GM12878 (cell line): Measurements from ENCODE around the gene ARPP21. TPM values are rescaled to one million over a fixed set of nuclear protein-coding genes. Genes with fewer than 3 reads are reported as not detected.

ENCODE experiments used
- ATAC-seq: fragments of 200-7000 bp; cut with Tn5 transposase; 3 replicates; pipeline ENCODE4 v1.9.1; 2020; ENCODE audit warnings: mild to moderate bottlenecking, moderate library complexity
- BruUV-seq: library from RNA; stranded (reverse); fragments of 400-500 nt; replicated peaks from 2 replicates; lab custom pipeline; 2021; lab: Mats Ljungman, UMichigan
- CTCF ChIA-PET: fragments of 300-600 bp; sonication (Branson Sonifier 250); formaldehyde crosslinking; extraction: SDS; loops from one replicate; lab custom pipeline; 2021; ENCODE audit warnings: inconsistent platforms; lab: Yijun Ruan, JAX
- POLR2A ChIA-PET: fragments of 350-600 bp; formaldehyde crosslinking; extraction: SDS; loops from one replicate; lab custom pipeline; 2021; ENCODE audit warnings: inconsistent platforms; lab: Charles Lee
- RAD21 ChIA-PET: fragments of 300-600 bp; sonication (Branson Sonifier 250); formaldehyde crosslinking; loops from one replicate; lab custom pipeline; 2023; ENCODE audit warnings: antibody characterized with exemption; ENCODE audit not compliant: unreplicated experiment; lab: Charles Lee
- SMC1A ChIA-PET: fragments of 300-600 bp; sonication (Branson Sonifier 250); formaldehyde crosslinking; loops from one replicate; lab custom pipeline; 2023; ENCODE audit not compliant: unreplicated experiment, uncharacterized antibody; lab: Charles Lee
- DNase-seq: peaks from one replicate; pipeline ENCODE4 v3.0.0-alpha.2; 2011; ENCODE audit warnings: low read depth, low spot score
- FAIRE-seq: peaks from 3 replicates; lab custom pipeline; 2011; peaks lifted over from hg19 to GRCh38; lab: Jason Lieb, UNC
- H2AFZ ChIP-seq: 2 replicates; pipeline ENCODE4 v1.6.0; 2011; ENCODE audit warnings: low read depth, low read length, control low read depth; ENCODE audit not compliant: control insufficient read depth
- H3K27ac ChIP-seq: 2 replicates; pipeline ENCODE4 v1.5.1; 2011; ENCODE audit warnings: control low read depth; ENCODE audit not compliant: control insufficient read depth, insufficient read depth
- H3K27me3 ChIP-seq, 2 experiments: replicated peaks in 1 of 2; 2 replicates each; pipeline versions ENCODE4 v1.6.0 to v1.6.1; 2011; ENCODE audit warnings: low read length in 1 of 2; ENCODE audit not compliant: control insufficient read depth in 2 of 2, insufficient read depth in 2 of 2
- H3K36me3 ChIP-seq, 2 experiments: 2 replicates each; pipeline ENCODE4 v1.5.1; 2011; ENCODE audit warnings: low read length in 1 of 2; ENCODE audit not compliant: control insufficient read depth in 2 of 2, insufficient read depth in 2 of 2
- H3K4me1 ChIP-seq: 2 replicates; pipeline ENCODE4 v1.6.1; 2011; ENCODE audit warnings: mild to moderate bottlenecking, low read length, moderate library complexity, mixed read lengths; ENCODE audit not compliant: control insufficient read depth, insufficient read depth
- H3K4me2 ChIP-seq: 2 replicates; pipeline ENCODE4 v1.6.0; 2011; ENCODE audit warnings: control low read depth; ENCODE audit not compliant: control insufficient read depth, insufficient read depth
- H3K4me3 ChIP-seq: fragments of 200-600 bp; sonication (generic); 2 replicates; pipeline ENCODE4 v1.5.1; 2016
- H3K79me2 ChIP-seq: 2 replicates; pipeline ENCODE4 v1.6.0; 2011; ENCODE audit warnings: low read length; ENCODE audit not compliant: control insufficient read depth, insufficient read depth
- H3K9ac ChIP-seq: 2 replicates; pipeline ENCODE4 v1.8.0; 2011; ENCODE audit warnings: low read length, control low read depth, mixed read lengths; ENCODE audit not compliant: control insufficient read depth, insufficient read depth
- H3K9me3 ChIP-seq: replicated peaks from 3 replicates; pipeline ENCODE4 v1.5.1; 2011; ENCODE audit warnings: mild to moderate bottlenecking, low read length; ENCODE audit not compliant: control insufficient read depth, insufficient read depth
- H4K20me1 ChIP-seq: 2 replicates; pipeline ENCODE4 v1.6.0; 2011; ENCODE audit not compliant: control insufficient read depth, insufficient read depth
- CEBPB ChIP-seq, 2 experiments: fragments of 150-350 bp in 1 of 2; IDR thresholded peaks; 2 replicates each; pipeline ENCODE4 v1.6.1; 2012 to 2014; ENCODE audit warnings: low read depth in 2 of 2, low read length in 2 of 2, borderline replicate concordance in 1 of 2, inconsistent platforms in 1 of 2
- CHD1 ChIP-seq: IDR thresholded peaks from 2 replicates; pipeline ENCODE4 v1.6.1; 2012; ENCODE audit warnings: low read depth, low read length, improper control_type of control experiment
- EED ChIP-seq: sonication (generic); IDR thresholded peaks from 2 replicates; pipeline ENCODE4 v1.6.1; 2016; ENCODE audit warnings: antibody characterized with exemption, low read depth
- EGR1 ChIP-seq, 2 experiments: IDR thresholded peaks; 1 replicate in 1 of 2; 2 replicates in 1 of 2; pipeline ENCODE4 v1.6.1; 2011 to 2012; ENCODE audit warnings: low read depth in 2 of 2, low read length in 2 of 2, borderline replicate concordance in 1 of 2, mild to moderate bottlenecking in 1 of 2, moderate library complexity in 1 of 2
- IRF4 ChIP-seq: IDR thresholded peaks from 2 replicates; pipeline ENCODE4 v1.6.1; 2011; ENCODE audit warnings: low read depth, low read length
- JUNB ChIP-seq: IDR thresholded peaks from 2 replicates; pipeline ENCODE4 v1.6.1; 2016; ENCODE audit warnings: antibody characterized with exemption, mild to moderate bottlenecking
- JUND ChIP-seq: IDR thresholded peaks from 2 replicates; pipeline ENCODE4 v1.6.1; 2012; ENCODE audit warnings: low read depth, mild to moderate bottlenecking, low read length, improper control_type of control experiment, moderate library complexity
- MLLT1 ChIP-seq: fragments of 450-650 bp; IDR thresholded peaks from 2 replicates; pipeline ENCODE4 v1.6.1; 2016; ENCODE audit warnings: mild to moderate bottlenecking
- RELA ChIP-seq: fragments of 450-650 bp; IDR thresholded peaks from 2 replicates; pipeline ENCODE4 v1.8.0; 2014; ENCODE audit warnings: borderline replicate concordance; ENCODE audit not compliant: partially characterized antibody
- WRNIP1 ChIP-seq: IDR thresholded peaks from 2 replicates; pipeline ENCODE4 v1.6.1; 2011; ENCODE audit warnings: low read depth, low read length, improper control_type of control experiment, borderline replicate concordance
- ZBED1 ChIP-seq: IDR thresholded peaks from 2 replicates; pipeline ENCODE4 v1.6.1; 2016; ENCODE audit warnings: borderline replicate concordance
- ZNF384 ChIP-seq: IDR thresholded peaks from 2 replicates; pipeline ENCODE4 v1.6.1; 2012; ENCODE audit warnings: low read depth, mild to moderate bottlenecking, low read length, improper control_type of control experiment, borderline replicate concordance
- WGBS: methylation state at CpG from one replicate; pipeline ENCODE4 v1.1.6; 2016; ENCODE audit warnings: low lambda C conversion rate; ENCODE audit not compliant: insufficient replicate concordance, insufficient coverage; ENCODE audit errors: missing lambda C conversion rate; 5-methylcytosine and 5-hydroxymethylcytosine counted together
- in situ Hi-C: fragments of 300-500 bp; cut with MboI; formaldehyde crosslinking; loops from 9 replicates; pipeline ENCODE4 v1.14.3; 2018; ENCODE audit warnings: mixed read lengths
- intact Hi-C: fragments of 100-400 bp; cut with micrococcal nuclease; formaldehyde crosslinking; loops from one replicate; pipeline ENCODE4 v1.14.2; 2022; ENCODE audit not compliant: unreplicated experiment
- polyA plus RNA-seq, 11 experiments: library from polyadenylated mRNA; depleted of rRNA in 4 of 11; unstranded in 6 of 11; stranded (reverse) in 5 of 11; fragments of >200 nt; fragmentation: Nextera tagmentation in 4 of 11; fragmentation: Illumina TruSeq in 1 of 11; extraction: Ambion mirVana in 4 of 11; extraction: Trizol in 1 of 11; gene quantifications; 1 replicate in 1 of 11; 2 replicates in 10 of 11; pipeline versions ENCODE4 v1.2.1 to v1.2.3, GENCODE V29; 2011 to 2016; ENCODE audit warnings: inconsistent platforms in 2 of 11, missing spikeins in 2 of 11, low read depth in 1 of 11
- total RNA-seq, 4 experiments: library from RNA; depleted of rRNA in 3 of 4; stranded (reverse); fragments of >200 nt in 3 of 4; fragmentation: Illumina TruSeq in 1 of 4; extraction: Trizol in 1 of 4; gene quantifications; 2 replicates each; pipeline versions ENCODE4 v1.2.1 to v1.2.3, GENCODE V29; 2013 to 2021
- TF ChIP-seq, protein P1 (sequence below): IDR thresholded peaks from 2 replicates; pipeline ENCODE4 v1.6.1; 2012; ENCODE audit warnings: improper control_type of control experiment, low read depth, low read length; ENCODE audit not compliant: insufficient replicate concordance

ARPP21 gene
- total and polyA plus RNA-seq, 10 of the 15 experiments (the other 5 are each of a cell fraction or from before 2014, with no cell fraction given): not detected

DNA sequence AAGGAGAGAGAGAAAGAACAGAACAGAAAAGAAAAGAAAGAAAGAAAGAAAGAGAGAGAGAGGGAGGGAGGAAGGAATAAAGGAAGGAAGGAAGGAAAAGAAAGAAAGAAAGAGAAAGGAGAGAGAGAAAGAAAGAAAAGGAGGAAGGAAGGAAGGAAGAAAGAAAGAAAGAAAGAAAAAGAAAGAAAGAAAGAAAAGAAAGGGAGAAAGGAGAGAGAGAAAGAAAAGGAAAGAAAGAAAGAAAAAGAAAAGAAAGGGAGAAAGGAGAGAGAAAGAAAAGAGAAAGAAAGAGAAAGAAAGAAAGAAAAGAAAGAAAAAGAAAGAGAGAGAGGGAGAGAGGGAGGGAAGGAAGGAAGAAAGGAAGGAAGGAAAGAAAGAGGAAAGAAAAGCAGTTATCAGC is 108.8 kb downstream of the ARPP21 start:
- ChIA-PET SMC1A (no interaction called here), POLR2A (no interaction called here), CTCF (no interaction called here), RAD21 (no interaction called here)
- Histone ChIP-seq H3K36me3 (no peaks in the 10 kb centered on the region), H3K79me2 (no peaks in the 10 kb centered on the region), H3K27me3 (no peaks in the 10 kb centered on the region; a peak in 1 of 4 replicates), H2AFZ (no peak overlapping the region), H3K9me3 (no peaks in the 10 kb centered on the region), H3K27ac (no peak overlapping the region), H3K4me2 (no peak overlapping the region), H3K4me3 (no peak overlapping the region), H3K4me1 (no peaks in the 10 kb centered on the region), H3K9ac (no peak overlapping the region), H4K20me1 (no peaks in the 10 kb centered on the region)
- FAIRE-seq: no peak
- TF ChIP-seq EED (no peak), MLLT1 (no peak), WRNIP1 (no peak), CHD1 (no peak)
- no peak for DNase-seq
- no peak for ATAC-seq
- no TSS peak for BruUV-seq
- intact Hi-C loops (no loop called here), in situ Hi-C loops (no loop called here)

GRCh38 chr3:35751207-35751606 is 111.9 kb downstream of the ARPP21 start:
- H3K27me3 ChIP-seq: no peaks in the 10 kb centered on the region
- 48% methylated on average over 3 of the region's 3 CpGs for WGBS
- no peak overlapping the region for H3K4me3 ChIP-seq
- in situ Hi-C loops: no loop called here
- intact Hi-C loops: no loop called here
- DNase-seq (no peak), FAIRE-seq (no peak), ATAC-seq (no peak)
- no peak overlapping the region for H3K9ac ChIP-seq
- H3K79me2 ChIP-seq: no peaks in the 10 kb centered on the region
- no peaks in the 10 kb centered on the region for H3K36me3 ChIP-seq
- RAD21 ChIA-PET: no interaction called here
- CTCF ChIA-PET: no interaction called here
- H3K4me1 ChIP-seq: no peaks in the 10 kb centered on the region
- no peak overlapping the region for H3K27ac ChIP-seq
- H2AFZ ChIP-seq: no peak overlapping the region
- no peaks in the 10 kb centered on the region for H3K9me3 ChIP-seq
- no TSS peak for BruUV-seq
- POLR2A ChIA-PET: no interaction called here
- SMC1A ChIA-PET: no interaction called here
- H3K4me2 ChIP-seq: no peak overlapping the region
- H4K20me1 ChIP-seq: no peaks in the 10 kb centered on the region
- TF ChIP-seq JUNB (no peak), JUND (no peak), EGR1 (IDR thresholded peaks at IDR 0.05; ENCODE audit: borderline replicate concordance in 1 of 2, low read depth in 2 of 2, low read length in 2 of 2) (no peak), ZBED1 (no peak), CEBPB (IDR thresholded peaks at IDR 0.05; ENCODE audit: borderline replicate concordance in 1 of 2, low read depth in 2 of 2, low read length in 2 of 2) (no peak), ZNF384 (no peak), RELA (no peak), IRF4 (no peak)
- TF ChIP-seq, protein P1, sequence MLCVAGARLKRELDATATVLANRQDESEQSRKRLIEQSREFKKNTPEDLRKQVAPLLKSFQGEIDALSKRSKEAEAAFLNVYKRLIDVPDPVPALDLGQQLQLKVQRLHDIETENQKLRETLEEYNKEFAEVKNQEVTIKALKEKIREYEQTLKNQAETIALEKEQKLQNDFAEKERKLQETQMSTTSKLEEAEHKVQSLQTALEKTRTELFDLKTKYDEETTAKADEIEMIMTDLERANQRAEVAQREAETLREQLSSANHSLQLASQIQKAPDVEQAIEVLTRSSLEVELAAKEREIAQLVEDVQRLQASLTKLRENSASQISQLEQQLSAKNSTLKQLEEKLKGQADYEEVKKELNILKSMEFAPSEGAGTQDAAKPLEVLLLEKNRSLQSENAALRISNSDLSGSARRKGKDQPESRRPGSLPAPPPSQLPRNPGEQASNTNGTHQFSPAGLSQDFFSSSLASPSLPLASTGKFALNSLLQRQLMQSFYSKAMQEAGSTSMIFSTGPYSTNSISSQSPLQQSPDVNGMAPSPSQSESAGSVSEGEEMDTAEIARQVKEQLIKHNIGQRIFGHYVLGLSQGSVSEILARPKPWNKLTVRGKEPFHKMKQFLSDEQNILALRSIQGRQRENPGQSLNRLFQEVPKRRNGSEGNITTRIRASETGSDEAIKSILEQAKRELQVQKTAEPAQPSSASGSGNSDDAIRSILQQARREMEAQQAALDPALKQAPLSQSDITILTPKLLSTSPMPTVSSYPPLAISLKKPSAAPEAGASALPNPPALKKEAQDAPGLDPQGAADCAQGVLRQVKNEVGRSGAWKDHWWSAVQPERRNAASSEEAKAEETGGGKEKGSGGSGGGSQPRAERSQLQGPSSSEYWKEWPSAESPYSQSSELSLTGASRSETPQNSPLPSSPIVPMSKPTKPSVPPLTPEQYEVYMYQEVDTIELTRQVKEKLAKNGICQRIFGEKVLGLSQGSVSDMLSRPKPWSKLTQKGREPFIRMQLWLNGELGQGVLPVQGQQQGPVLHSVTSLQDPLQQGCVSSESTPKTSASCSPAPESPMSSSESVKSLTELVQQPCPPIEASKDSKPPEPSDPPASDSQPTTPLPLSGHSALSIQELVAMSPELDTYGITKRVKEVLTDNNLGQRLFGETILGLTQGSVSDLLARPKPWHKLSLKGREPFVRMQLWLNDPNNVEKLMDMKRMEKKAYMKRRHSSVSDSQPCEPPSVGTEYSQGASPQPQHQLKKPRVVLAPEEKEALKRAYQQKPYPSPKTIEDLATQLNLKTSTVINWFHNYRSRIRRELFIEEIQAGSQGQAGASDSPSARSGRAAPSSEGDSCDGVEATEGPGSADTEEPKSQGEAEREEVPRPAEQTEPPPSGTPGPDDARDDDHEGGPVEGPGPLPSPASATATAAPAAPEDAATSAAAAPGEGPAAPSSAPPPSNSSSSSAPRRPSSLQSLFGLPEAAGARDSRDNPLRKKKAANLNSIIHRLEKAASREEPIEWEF: no peak
